GM12873 (cell line): ENCODE results near the gene FADS2.

Source experiments
- CTCF ChIP-seq: IDR thresholded peaks from 2 replicates; pipeline ENCODE4 v1.5.1; 2012; ENCODE audit warnings: low read depth, mild to moderate bottlenecking, moderate library complexity, low read length, control low read depth; ENCODE audit not compliant: insufficient read depth; ENCODE audit errors: missing control alignments

Gene FADS2

GRCh38 chr11:61912991-61913698 lies 85.0 kb downstream of the FADS2 start:
- TF ChIP-seq CTCF: no peak

- no peak for TF ChIP-seq CTCF
Observed at GRCh38 chr11:61913699-61914395, 85.7 kb downstream of the FADS2 start.

GRCh38 chr11:61914471-61915171 lies 86.5 kb downstream of the FADS2 start:
- no peak for TF ChIP-seq CTCF

GRCh38 chr11:61916737-61917333 lies 88.7 kb downstream of the FADS2 start:
- no peak for TF ChIP-seq CTCF
